ENCODE data around the gene TTYH3. TPM values are rescaled to one million over a fixed set of nuclear protein-coding genes. Genes with fewer than 3 reads are reported as not detected.
"Not testable (repeated sequence)": the region's sequence is repeated elsewhere in the genome, so short reads cannot be mapped to it uniquely, and the experiment has no call there.

The TTYH3 gene
- total RNA-seq, 2 experiments from 2014 or later, result 23.8 to 63.6 TPM

- Histone ChIP-seq H2AFZ (ENCODE audit: low read length) (no peak overlapping the region), H3K4me2 (ENCODE audit: low read length) (no peak overlapping the region), H3K27ac (ENCODE audit: low read depth, low read length, poor library complexity, severe bottlenecking) (no peak overlapping the region), H3K4me1 (ENCODE audit: insufficient read depth, low read length, poor library complexity, severe bottlenecking) (no peaks in the 10 kb centered on the region), H3K79me2 (ENCODE audit: insufficient read depth, low read depth, low read length) (no peaks in the 10 kb centered on the region), H3K36me3 (ENCODE audit: insufficient read depth, low read length) (no peaks in the 10 kb centered on the region), H3K9me2 (ENCODE audit: insufficient read depth, low read length) (no peaks in the 10 kb centered on the region), H3K4me3 (ENCODE audit: low read depth, low read length, poor library complexity, severe bottlenecking) (no peak overlapping the region), H4K20me1 (ENCODE audit: insufficient read depth, low read length) (no peaks in the 10 kb centered on the region), H3K9me3 (ENCODE audit: low read length) (no peaks in the 10 kb centered on the region)
- CTCF ChIA-PET (ENCODE audit: unreplicated experiment), result no interaction called here
- intact Hi-C loops (cut with micrococcal nuclease; ENCODE audit: unreplicated experiment), result no loop called here
- TF ChIP-seq EZH2phosphoT487 (IDR thresholded peaks at IDR 0.05; ENCODE audit: borderline replicate concordance, low read depth, low read length) (no peak), CTCF (conservative IDR thresholded peaks at IDR 0.05; ENCODE audit: low read length) (no peak)
- no TSS peak for BruUV-seq (replicated peaks)
- POLR2A ChIA-PET, result no interaction called here
- DNase-seq (ENCODE audit: low spot score), result no peak
Measured at GRCh38 chr7:2673934-2674333, 42.1 kb downstream of the TTYH3 start.

GRCh38 chr7:2675256-2675764 is 43.5 kb downstream of the TTYH3 start:
- Histone ChIP-seq H3K36me3 (ENCODE audit: insufficient read depth, low read length) (no peaks in the 10 kb centered on the region), H2AFZ (ENCODE audit: low read length) (no peak overlapping the region), H3K79me2 (ENCODE audit: insufficient read depth, low read depth, low read length) (no peaks in the 10 kb centered on the region), H3K27ac (ENCODE audit: low read depth, low read length, poor library complexity, severe bottlenecking) (no peak overlapping the region), H4K20me1 (ENCODE audit: insufficient read depth, low read length) (no peaks in the 10 kb centered on the region), H3K4me3 (ENCODE audit: low read depth, low read length, poor library complexity, severe bottlenecking) (no peak overlapping the region), H3K4me2 (ENCODE audit: low read length) (no peak overlapping the region), H3K4me1 (ENCODE audit: insufficient read depth, low read length, poor library complexity, severe bottlenecking) (no peaks in the 10 kb centered on the region), H3K9me2 (ENCODE audit: insufficient read depth, low read length) (no peaks in the 10 kb centered on the region), H3K9me3 (ENCODE audit: low read length) (no peaks in the 10 kb centered on the region)
- no peak for DNase-seq (ENCODE audit: low spot score)
- POLR2A ChIA-PET, result no interaction called here
- intact Hi-C loops (cut with micrococcal nuclease; ENCODE audit: unreplicated experiment), result no loop called here
- TF ChIP-seq CTCF (conservative IDR thresholded peaks at IDR 0.05; ENCODE audit: low read length) (no peak), EZH2phosphoT487 (IDR thresholded peaks at IDR 0.05; ENCODE audit: borderline replicate concordance, low read depth, low read length) (no peak)
- CTCF ChIA-PET (ENCODE audit: unreplicated experiment), result no interaction called here
- BruUV-seq (replicated peaks), result no TSS peak

GRCh38 chr7:2676576-2676975 is 44.8 kb downstream of the TTYH3 start:
- H3K4me3 ChIP-seq (ENCODE audit: low read depth, low read length, poor library complexity, severe bottlenecking); H3K4me1 ChIP-seq (ENCODE audit: insufficient read depth, low read length, poor library complexity, severe bottlenecking); H3K27ac ChIP-seq (ENCODE audit: low read depth, low read length, poor library complexity, severe bottlenecking); CTCF ChIA-PET (ENCODE audit: unreplicated experiment); POLR2A ChIA-PET; H2AFZ ChIP-seq (ENCODE audit: low read length); intact Hi-C loops (cut with micrococcal nuclease; ENCODE audit: unreplicated experiment); H4K20me1 ChIP-seq (ENCODE audit: insufficient read depth, low read length); H3K79me2 ChIP-seq (ENCODE audit: insufficient read depth, low read depth, low read length); BruUV-seq (replicated peaks); H3K4me2 ChIP-seq (ENCODE audit: low read length); DNase-seq (ENCODE audit: low spot score); H3K9me2 ChIP-seq (ENCODE audit: insufficient read depth, low read length); H3K9me3 ChIP-seq (ENCODE audit: low read length); H3K36me3 ChIP-seq (ENCODE audit: insufficient read depth, low read length): not testable (repeated sequence)

- CTCF ChIA-PET (ENCODE audit: unreplicated experiment), result not testable (repeated sequence)
Measured at GRCh38 chr7:2678454-2678853, 46.7 kb downstream of the TTYH3 start.

GRCh38 chr7:2679135-2680127 is 47.6 kb downstream of the TTYH3 start:
- POLR2A ChIA-PET, result interaction anchor here (0.6 kb wide), 1 partner anchor 127 kb away, joined by 3 read pairs; no protein-coding TSS in a partner anchor
- H3K9me2 ChIP-seq (ENCODE audit: insufficient read depth, low read length); H3K79me2 ChIP-seq (ENCODE audit: insufficient read depth, low read depth, low read length): not testable (repeated sequence)

More at GRCh38 chr7:2678454-2678853, 46.7 kb downstream of the TTYH3 start:
- H2AFZ ChIP-seq (ENCODE audit: low read length); H4K20me1 ChIP-seq (ENCODE audit: insufficient read depth, low read length); BruUV-seq (replicated peaks); intact Hi-C loops (cut with micrococcal nuclease; ENCODE audit: unreplicated experiment); H3K36me3 ChIP-seq (ENCODE audit: insufficient read depth, low read length); DNase-seq (ENCODE audit: low spot score); H3K9me2 ChIP-seq (ENCODE audit: insufficient read depth, low read length); H3K9me3 ChIP-seq (ENCODE audit: low read length); H3K79me2 ChIP-seq (ENCODE audit: insufficient read depth, low read depth, low read length); H3K4me3 ChIP-seq (ENCODE audit: low read depth, low read length, poor library complexity, severe bottlenecking); H3K4me2 ChIP-seq (ENCODE audit: low read length); H3K4me1 ChIP-seq (ENCODE audit: insufficient read depth, low read length, poor library complexity, severe bottlenecking); H3K27ac ChIP-seq (ENCODE audit: low read depth, low read length, poor library complexity, severe bottlenecking): not testable (repeated sequence)
- POLR2A ChIA-PET, result interaction anchor here (0.6 kb wide), 1 partner anchor 126 kb away, joined by 3 read pairs; no protein-coding TSS in a partner anchor

More at GRCh38 chr7:2679135-2680127, 47.6 kb downstream of the TTYH3 start:
- intact Hi-C loops (cut with micrococcal nuclease; ENCODE audit: unreplicated experiment), result loop anchor here (2.0 kb wide), 1 partner anchor 71 kb away; no protein-coding TSS in a partner anchor
- H3K4me2 ChIP-seq (ENCODE audit: low read length); CTCF ChIA-PET (ENCODE audit: unreplicated experiment); H3K4me1 ChIP-seq (ENCODE audit: insufficient read depth, low read length, poor library complexity, severe bottlenecking); H3K27ac ChIP-seq (ENCODE audit: low read depth, low read length, poor library complexity, severe bottlenecking); BruUV-seq (replicated peaks); H2AFZ ChIP-seq (ENCODE audit: low read length); H4K20me1 ChIP-seq (ENCODE audit: insufficient read depth, low read length); DNase-seq (ENCODE audit: low spot score); H3K9me3 ChIP-seq (ENCODE audit: low read length); H3K36me3 ChIP-seq (ENCODE audit: insufficient read depth, low read length); H3K4me3 ChIP-seq (ENCODE audit: low read depth, low read length, poor library complexity, severe bottlenecking): not testable (repeated sequence)

Measured in OCI-LY7 (cell line).